OCI-LY7 (cell line): Measurements from ENCODE around the gene LPIN1. TPM values are rescaled to one million over a fixed set of nuclear protein-coding genes. Genes with fewer than 3 reads are reported as not detected.

Experiments used
- BruUV-seq: library from RNA; stranded (reverse); fragments of 400-500 nt; replicated peaks from 2 replicates; lab custom pipeline; 2021; lab: Mats Ljungman, UMichigan
- CTCF ChIA-PET: fragments of 300-600 bp; sonication (Branson Sonifier 250); formaldehyde crosslinking; loops from one replicate; lab custom pipeline; 2022; ENCODE audit warnings: antibody characterized with exemption; ENCODE audit not compliant: unreplicated experiment; lab: Charles Lee
- POLR2A ChIA-PET: fragments of 300-600 bp; sonication (Branson Sonifier 250); formaldehyde crosslinking; loops from one replicate; lab custom pipeline; 2022; ENCODE audit warnings: antibody characterized with exemption; lab: Charles Lee
- DNase-seq: peaks from one replicate; pipeline ENCODE4 v3.0.0-alpha.2; 2015; ENCODE audit warnings: low spot score
- H2AFZ ChIP-seq: fragments of 200-600 bp; sonication (generic), shearing (Covaris generic); 2 replicates; pipeline ENCODE4 v1.6.1; 2014; ENCODE audit warnings: mild to moderate bottlenecking, antibody characterized with exemption, low read length, moderate library complexity
- H3K27ac ChIP-seq: fragments of 200-600 bp; sonication (generic); 2 replicates; pipeline ENCODE4 v1.5.1; 2014; ENCODE audit warnings: mixed run types, low read depth, mild to moderate bottlenecking, moderate library complexity, low read length, inconsistent platforms; ENCODE audit not compliant: poor library complexity, severe bottlenecking
- H3K36me3 ChIP-seq: fragments of 200-600 bp; sonication (generic); 2 replicates; pipeline ENCODE4 v1.6.1; 2014; ENCODE audit warnings: mild to moderate bottlenecking, antibody characterized with exemption, low read length, moderate library complexity, mixed read lengths; ENCODE audit not compliant: insufficient read depth
- H3K4me1 ChIP-seq: fragments of 200-600 bp; sonication (generic); 2 replicates; pipeline ENCODE4 v1.5.1; 2014; ENCODE audit warnings: mild to moderate bottlenecking, low read length; ENCODE audit not compliant: insufficient read depth, poor library complexity, severe bottlenecking
- H3K4me2 ChIP-seq: fragments of 200-600 bp; sonication (generic); 2 replicates; pipeline ENCODE4 v1.6.1; 2014; ENCODE audit warnings: mild to moderate bottlenecking, low read length
- H3K4me3 ChIP-seq: fragments of 200-600 bp; sonication (generic); 2 replicates; pipeline ENCODE4 v1.5.1; 2014; ENCODE audit warnings: mild to moderate bottlenecking, low read depth, low read length; ENCODE audit not compliant: poor library complexity, severe bottlenecking
- H3K79me2 ChIP-seq: fragments of 200-600 bp; sonication (generic); 2 replicates; pipeline ENCODE4 v1.6.1; 2016; ENCODE audit warnings: low read depth, mild to moderate bottlenecking, low read length, moderate library complexity, mixed read lengths; ENCODE audit not compliant: insufficient read depth
- H3K9me2 ChIP-seq: fragments of 200-600 bp; sonication (generic); 2 replicates; pipeline ENCODE4 v1.6.1; 2016; ENCODE audit warnings: mild to moderate bottlenecking, low read length, mixed read lengths; ENCODE audit not compliant: insufficient read depth
- H3K9me3 ChIP-seq: fragments of 200-600 bp; sonication (generic); 2 replicates; pipeline ENCODE4 v1.6.1; 2014; ENCODE audit warnings: mild to moderate bottlenecking, mixed run types, low read length, mixed read lengths
- H4K20me1 ChIP-seq: fragments of 200-600 bp; sonication (generic); 2 replicates; pipeline ENCODE4 v1.6.1; 2014; ENCODE audit warnings: mild to moderate bottlenecking, antibody characterized with exemption, low read length, moderate library complexity, mixed read lengths; ENCODE audit not compliant: insufficient read depth
- EZH2phosphoT487 ChIP-seq: fragments of 200-600 bp; sonication (generic); IDR thresholded peaks from 2 replicates; pipeline ENCODE4 v1.6.1; 2018; ENCODE audit warnings: low read depth, borderline replicate concordance, mild to moderate bottlenecking, mixed run types, antibody characterized with exemption, low read length, moderate library complexity, mixed read lengths
- intact Hi-C: fragments of 100-400 bp; cut with micrococcal nuclease; formaldehyde crosslinking; loops from one replicate; pipeline ENCODE4 v1.10.0; 2022; ENCODE audit not compliant: unreplicated experiment
- total RNA-seq, 2 experiments: library from RNA; depleted of rRNA in 1 of 2; stranded (reverse); fragments of >200 nt in 1 of 2; shearing (Covaris generic) in 1 of 2; gene quantifications; 2 replicates each; pipeline ENCODE4 v1.2.3, GENCODE V29; 2014 to 2022
- TF ChIP-seq, protein P1 (sequence below): fragments of 200-600 bp; sonication (generic); conservative IDR thresholded peaks from 2 replicates; pipeline ENCODE4 v1.5.1; 2014; ENCODE audit warnings: mild to moderate bottlenecking, antibody characterized with exemption, low read length, moderate library complexity, mixed read lengths

LPIN1 gene
- total RNA-seq, 2 experiments from 2014 or later: 56.9 to 70.2 TPM

DNA sequence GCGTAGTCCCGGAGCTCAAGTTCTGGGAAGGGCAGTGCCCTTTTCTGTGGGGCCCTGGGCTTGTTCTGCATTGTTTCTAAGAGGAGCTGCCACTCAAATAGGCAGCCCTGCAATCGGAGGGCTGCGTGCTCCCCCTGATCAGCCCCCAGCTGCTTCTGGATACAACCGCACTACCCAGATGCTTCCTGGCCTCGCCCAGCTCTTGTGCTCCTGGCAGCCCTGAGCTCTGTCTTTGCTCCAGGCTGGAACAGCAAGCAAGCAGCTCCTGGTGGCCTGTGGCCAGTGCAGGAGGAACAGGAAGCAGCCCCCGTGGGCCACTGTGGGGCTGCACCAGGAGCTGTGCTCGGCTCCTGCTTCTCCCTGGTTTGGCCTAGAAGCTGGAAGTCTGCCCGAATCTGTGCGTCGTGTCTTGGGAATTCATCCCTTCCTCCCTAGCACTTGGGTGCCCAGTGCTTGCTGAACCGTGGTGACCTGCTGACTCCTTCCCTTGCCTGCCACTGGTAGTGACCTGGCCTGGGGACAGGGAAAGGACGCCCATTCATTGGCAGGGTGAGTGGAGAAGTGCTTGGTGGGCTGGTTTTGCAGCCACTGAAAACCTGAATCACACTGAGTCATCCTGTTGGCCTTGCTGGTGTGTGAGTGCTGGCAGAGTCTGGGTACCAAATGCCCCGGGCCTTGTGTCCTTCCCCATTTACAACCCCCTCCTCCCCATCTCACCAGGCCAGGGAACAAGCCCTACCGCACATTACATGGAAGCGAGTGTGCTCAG lies 49.1 kb upstream of the LPIN1 start:
- no peaks in the 10 kb centered on the region for H3K9me2 ChIP-seq
- BruUV-seq: no TSS peak
- no peaks in the 10 kb centered on the region for H3K36me3 ChIP-seq
- ChIA-PET POLR2A (interaction anchor here (1.0 kb wide), 1 partner anchor 47 kb away, joined by 4 read pairs; no protein-coding TSS in a partner anchor), CTCF (interaction anchor here (0.7 kb wide), 1 partner anchor 1199 kb away, joined by 3 read pairs; no protein-coding TSS in a partner anchor)
- H2AFZ ChIP-seq: no peak overlapping the region
- H3K9me3 ChIP-seq: no peaks in the 10 kb centered on the region
- no peak overlapping the region for H3K4me3 ChIP-seq
- no peak for DNase-seq
- H3K27ac ChIP-seq: no peak overlapping the region
- H3K4me1 ChIP-seq: no peaks in the 10 kb centered on the region
- intact Hi-C loops: loop anchor here (10.0 kb wide), 1 partner anchor 1308 kb away; no protein-coding TSS in a partner anchor
- no peaks in the 10 kb centered on the region for H4K20me1 ChIP-seq
- no peak overlapping the region for H3K4me2 ChIP-seq
- no peak for TF ChIP-seq EZH2phosphoT487
- TF ChIP-seq, protein P1, sequence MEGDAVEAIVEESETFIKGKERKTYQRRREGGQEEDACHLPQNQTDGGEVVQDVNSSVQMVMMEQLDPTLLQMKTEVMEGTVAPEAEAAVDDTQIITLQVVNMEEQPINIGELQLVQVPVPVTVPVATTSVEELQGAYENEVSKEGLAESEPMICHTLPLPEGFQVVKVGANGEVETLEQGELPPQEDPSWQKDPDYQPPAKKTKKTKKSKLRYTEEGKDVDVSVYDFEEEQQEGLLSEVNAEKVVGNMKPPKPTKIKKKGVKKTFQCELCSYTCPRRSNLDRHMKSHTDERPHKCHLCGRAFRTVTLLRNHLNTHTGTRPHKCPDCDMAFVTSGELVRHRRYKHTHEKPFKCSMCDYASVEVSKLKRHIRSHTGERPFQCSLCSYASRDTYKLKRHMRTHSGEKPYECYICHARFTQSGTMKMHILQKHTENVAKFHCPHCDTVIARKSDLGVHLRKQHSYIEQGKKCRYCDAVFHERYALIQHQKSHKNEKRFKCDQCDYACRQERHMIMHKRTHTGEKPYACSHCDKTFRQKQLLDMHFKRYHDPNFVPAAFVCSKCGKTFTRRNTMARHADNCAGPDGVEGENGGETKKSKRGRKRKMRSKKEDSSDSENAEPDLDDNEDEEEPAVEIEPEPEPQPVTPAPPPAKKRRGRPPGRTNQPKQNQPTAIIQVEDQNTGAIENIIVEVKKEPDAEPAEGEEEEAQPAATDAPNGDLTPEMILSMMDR: no peak
- no peaks in the 10 kb centered on the region for H3K79me2 ChIP-seq

DNA sequence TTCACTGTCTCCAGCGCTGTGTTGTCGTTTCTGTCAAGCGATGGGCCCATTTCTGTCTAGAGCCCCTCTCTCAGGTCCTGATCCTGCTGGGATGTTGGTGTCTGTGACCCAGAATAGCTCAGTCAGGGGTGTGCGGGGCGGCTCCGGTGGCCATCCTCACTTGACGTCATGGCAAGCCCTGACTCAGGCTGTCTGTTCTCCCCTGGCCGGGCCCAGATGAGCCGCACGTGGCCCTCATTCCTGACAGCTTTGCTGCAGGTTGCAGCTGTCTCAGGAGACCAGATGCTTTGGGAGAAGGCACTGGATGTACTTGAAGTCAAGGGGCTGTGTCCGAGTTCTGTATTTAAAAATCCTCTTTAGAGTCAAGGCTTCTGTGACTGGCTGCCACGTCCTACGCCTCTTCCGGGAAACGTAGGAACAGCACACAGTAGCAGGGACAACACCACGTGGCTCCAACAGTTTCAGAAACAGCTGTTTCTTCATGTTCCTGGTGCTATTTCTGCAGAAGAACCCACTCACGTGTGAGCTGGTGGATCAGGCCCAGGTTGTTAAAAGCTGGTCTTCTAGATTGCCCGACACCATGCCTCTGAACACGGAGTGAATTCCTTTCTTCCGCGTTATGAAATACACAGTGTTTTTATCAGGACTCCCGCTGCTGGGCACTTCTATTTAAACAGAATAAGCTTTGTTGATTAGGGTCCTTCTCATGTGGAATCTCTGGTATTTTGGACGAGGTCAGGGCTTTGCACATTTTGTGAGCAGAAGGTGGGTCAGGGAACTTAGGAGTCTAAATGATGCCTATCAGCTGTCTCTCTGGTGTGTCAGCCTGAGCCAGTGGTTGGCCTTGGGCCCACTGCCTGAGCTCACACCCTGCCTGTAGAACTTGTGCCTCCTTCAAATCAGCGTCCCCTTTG lies 48.2 kb upstream of the LPIN1 start:
- no peak overlapping the region for H3K4me2 ChIP-seq
- ChIA-PET CTCF (interaction anchor here (1.0 kb wide), 1 partner anchor 14 kb away, joined by 3 read pairs; no protein-coding TSS in a partner anchor), POLR2A (no interaction called here)
- no peaks in the 10 kb centered on the region for H3K79me2 ChIP-seq
- no peaks in the 10 kb centered on the region for H4K20me1 ChIP-seq
- H2AFZ ChIP-seq: no peak overlapping the region
- H3K9me3 ChIP-seq: no peaks in the 10 kb centered on the region
- H3K4me3 ChIP-seq: no peak overlapping the region
- BruUV-seq: no TSS peak
- no peaks in the 10 kb centered on the region for H3K36me3 ChIP-seq
- DNase-seq: no peak
- no peak overlapping the region for H3K27ac ChIP-seq
- no peaks in the 10 kb centered on the region for H3K9me2 ChIP-seq
- TF ChIP-seq EZH2phosphoT487: no peak
- TF ChIP-seq, protein P1: no peak
- intact Hi-C loops: loop anchor here (10.0 kb wide), 1 partner anchor 1307 kb away; no protein-coding TSS in a partner anchor
- H3K4me1 ChIP-seq: no peaks in the 10 kb centered on the region
